ENCODE measurements around the gene IFT88. TPM values are rescaled to one million over a fixed set of nuclear protein-coding genes. Genes with fewer than 3 reads are reported as not detected.

Gene IFT88
- total RNA-seq, 4 donors from 2014 or later: 14.6 to 24.6 (median 19.2) TPM

GRCh38 chr13:20566468-20566897 is 474 bp upstream of the IFT88 start:
- WGBS, 2 donors: 3 to 4% methylated on average over 20 of the region's 21 CpGs
- peak in 1 of 2 donors; percentile 32 for DNase-seq (ENCODE audit: low spot score in 2 of 2)

GRCh38 chr13:20567881-20568528 is 1.0 kb downstream of the IFT88 start:
- Histone ChIP-seq H3K27me3 (no peaks in the 10 kb centered on the region), H3K4me3 (peak overlapping the region; percentile 54 to 80 (median 68)), H3K4me1 (peaks cover 0 to 15% (median 0%) of the 10 kb centered on the region in 4 donors), H3K9me3 (peaks cover 0 to 14% (median 0%) of the 10 kb centered on the region in 4 donors), H3K27ac (peak overlapping the region; percentile 81 to 98 (median 92)), H3K36me3 (no peaks in the 10 kb centered on the region)
- DNase-seq (ENCODE audit: low spot score in 2 of 2): no peak
- TF ChIP-seq EP300 (IDR thresholded peaks at IDR 0.05) (no peak), POLR2A (IDR thresholded peaks at IDR 0.05) (no peak)
- TF ChIP-seq, protein P1, sequence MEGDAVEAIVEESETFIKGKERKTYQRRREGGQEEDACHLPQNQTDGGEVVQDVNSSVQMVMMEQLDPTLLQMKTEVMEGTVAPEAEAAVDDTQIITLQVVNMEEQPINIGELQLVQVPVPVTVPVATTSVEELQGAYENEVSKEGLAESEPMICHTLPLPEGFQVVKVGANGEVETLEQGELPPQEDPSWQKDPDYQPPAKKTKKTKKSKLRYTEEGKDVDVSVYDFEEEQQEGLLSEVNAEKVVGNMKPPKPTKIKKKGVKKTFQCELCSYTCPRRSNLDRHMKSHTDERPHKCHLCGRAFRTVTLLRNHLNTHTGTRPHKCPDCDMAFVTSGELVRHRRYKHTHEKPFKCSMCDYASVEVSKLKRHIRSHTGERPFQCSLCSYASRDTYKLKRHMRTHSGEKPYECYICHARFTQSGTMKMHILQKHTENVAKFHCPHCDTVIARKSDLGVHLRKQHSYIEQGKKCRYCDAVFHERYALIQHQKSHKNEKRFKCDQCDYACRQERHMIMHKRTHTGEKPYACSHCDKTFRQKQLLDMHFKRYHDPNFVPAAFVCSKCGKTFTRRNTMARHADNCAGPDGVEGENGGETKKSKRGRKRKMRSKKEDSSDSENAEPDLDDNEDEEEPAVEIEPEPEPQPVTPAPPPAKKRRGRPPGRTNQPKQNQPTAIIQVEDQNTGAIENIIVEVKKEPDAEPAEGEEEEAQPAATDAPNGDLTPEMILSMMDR (IDR thresholded peaks at IDR 0.05): no peak
- WGBS, 2 donors: 13 to 16% methylated on average over 9 of the region's 9 CpGs

More at GRCh38 chr13:20566468-20566897, 474 bp upstream of the IFT88 start:
- H3K27me3 ChIP-seq: no peaks in the 10 kb centered on the region
- H3K36me3 ChIP-seq: no peaks in the 10 kb centered on the region
- H3K4me3 ChIP-seq: peak overlapping the region; percentile 54 to 80 (median 68)
- H3K9me3 ChIP-seq: peaks cover 0 to 14% (median 0%) of the 10 kb centered on the region in 4 donors
- H3K27ac ChIP-seq: peak overlapping the region; percentile 81 to 98 (median 92)
- TF ChIP-seq POLR2A (IDR thresholded peaks at IDR 0.05) (no peak), EP300 (IDR thresholded peaks at IDR 0.05) (no peak)
- TF ChIP-seq, protein P1 (IDR thresholded peaks at IDR 0.05): no peak
- peaks cover 0 to 15% (median 2%) of the 10 kb centered on the region in 4 donors for H3K4me1 ChIP-seq

- no peak for DNase-seq (ENCODE audit: low spot score in 2 of 2)
- Histone ChIP-seq H3K9me3 (peaks cover 0 to 3% (median 0%) of the 10 kb centered on the region in 4 donors), H3K27me3 (no peaks in the 10 kb centered on the region), H3K27ac (no peak overlapping the region), H3K4me3 (no peak overlapping the region), H3K36me3 (peaks cover 0 to 5% (median 0%) of the 10 kb centered on the region in 3 donors), H3K4me1 (peaks cover 0 to 15% (median 0%) of the 10 kb centered on the region in 4 donors)
- 88 to 100% methylated on average over 1 of the region's 1 CpG for WGBS, 2 donors
- no peak for TF ChIP-seq EP300 (IDR thresholded peaks at IDR 0.05)
- no peak for TF ChIP-seq POLR2A (IDR thresholded peaks at IDR 0.05)
- TF ChIP-seq, protein P1 (IDR thresholded peaks at IDR 0.05): no peak
Observed at GRCh38 chr13:20570517-20570916, 3.6 kb downstream of the IFT88 start.

- peaks cover 0 to 5% (median 2%) of the 10 kb centered on the region in 4 donors for H3K9me3 ChIP-seq
- TF ChIP-seq EP300 (IDR thresholded peaks at IDR 0.05): no peak
- no peaks in the 10 kb centered on the region for H3K27me3 ChIP-seq
- peaks cover 0 to 9% (median 0%) of the 10 kb centered on the region in 4 donors for H3K4me1 ChIP-seq
- DNase-seq (ENCODE audit: low spot score in 2 of 2): no peak
- peaks cover 0 to 17% (median 0%) of the 10 kb centered on the region in 3 donors for H3K36me3 ChIP-seq
- H3K27ac ChIP-seq: no peak overlapping the region
- H3K4me3 ChIP-seq: no peak overlapping the region
Observed at GRCh38 chr13:20571676-20572075, 4.7 kb downstream of the IFT88 start.

GRCh38 chr13:20573186-20573585 is 6.2 kb downstream of the IFT88 start:
- DNase-seq (ENCODE audit: low spot score in 2 of 2): no peak
- WGBS, 2 donors: 64 to 75% methylated on average over 4 of the region's 4 CpGs
- no peaks in the 10 kb centered on the region for H3K27me3 ChIP-seq
- peaks cover 0 to 4% (median 0%) of the 10 kb centered on the region in 4 donors for H3K4me1 ChIP-seq
- no peak overlapping the region for H3K27ac ChIP-seq
- TF ChIP-seq EP300 (IDR thresholded peaks at IDR 0.05): no peak
- no peak for TF ChIP-seq POLR2A (IDR thresholded peaks at IDR 0.05)
- TF ChIP-seq, protein P1 (IDR thresholded peaks at IDR 0.05): no peak
- peaks cover 0 to 30% (median 0%) of the 10 kb centered on the region in 3 donors for H3K36me3 ChIP-seq
- peaks cover 0 to 16% (median 5%) of the 10 kb centered on the region in 4 donors for H3K9me3 ChIP-seq
- no peak overlapping the region for H3K4me3 ChIP-seq
